Activated T-cell treated with anti-CD3 and anti-CD28 coated beads, Interleukin-2, amount 50 U/mL, for 24 hours (primary cell): ENCODE results near the gene C21orf91.
A peak's percentile ranks its signal among the peaks of the same experiment; 100 is the strongest.

Experiments used
- DNase-seq: peaks from one replicate; pipeline ENCODE4 v3.0.0-alpha.2; 2020
- H3K27ac Mint-ChIP-seq: 2 replicates; pipeline ENCODE4 v1.8.0; 2020; ENCODE audit warnings: mild to moderate bottlenecking, mixed read lengths
- H3K27me3 Mint-ChIP-seq: 2 replicates; pipeline ENCODE4 v1.8.0; 2020; ENCODE audit warnings: mixed read lengths
- H3K36me3 Mint-ChIP-seq: 2 replicates; pipeline ENCODE4 v1.8.0; 2020; ENCODE audit warnings: low read depth, mixed read lengths
- H3K4me1 Mint-ChIP-seq: 2 replicates; pipeline ENCODE4 v1.8.0; 2020; ENCODE audit warnings: low read depth, mixed read lengths
- H3K4me3 Mint-ChIP-seq: 2 replicates; pipeline ENCODE4 v1.8.0; 2020; ENCODE audit warnings: mild to moderate bottlenecking, moderate library complexity, mixed read lengths
- H3K9me3 Mint-ChIP-seq: 2 replicates; pipeline ENCODE4 v1.8.0; 2020; ENCODE audit warnings: mixed read lengths

The C21orf91 gene

GRCh38 chr21:17789656-17790055 is 29.5 kb downstream of the C21orf91 start:
- DNase-seq: no peak
- Mint-ChIP-seq H3K4me1 (peaks cover 91% of the 10 kb centered on the region), H3K27me3 (no peaks in the 10 kb centered on the region), H3K4me3 (peak overlapping the region; percentile 44), H3K36me3 (peaks cover 77% of the 10 kb centered on the region), H3K27ac (peak overlapping the region; percentile 81), H3K9me3 (peaks cover 3% of the 10 kb centered on the region)

DNA sequence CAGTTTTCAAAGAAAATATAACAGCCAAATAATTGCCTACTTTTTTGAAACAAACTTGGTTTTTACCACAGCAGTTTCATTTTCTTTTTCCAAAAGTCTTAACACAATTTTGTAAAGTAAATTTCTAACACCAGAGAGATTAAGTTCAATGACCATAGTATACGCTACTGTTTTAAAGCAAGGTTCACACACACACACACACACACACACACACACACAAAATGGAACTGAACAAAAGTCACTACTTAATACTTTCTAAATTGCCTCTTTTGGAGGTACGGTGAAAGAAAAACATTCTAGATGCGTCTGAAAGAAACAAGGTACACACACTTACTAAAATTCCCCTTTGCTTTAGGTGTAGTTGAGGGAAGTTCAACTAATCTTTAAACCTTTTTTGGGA is 30.1 kb downstream of the C21orf91 start:
- DNase-seq: no peak
- no peaks in the 10 kb centered on the region for H3K27me3 Mint-ChIP-seq
- H3K4me1 Mint-ChIP-seq: peaks cover 92% of the 10 kb centered on the region
- peak overlapping the region; percentile 81 for H3K27ac Mint-ChIP-seq
- peaks cover 71% of the 10 kb centered on the region for H3K36me3 Mint-ChIP-seq
- peaks cover 3% of the 10 kb centered on the region for H3K9me3 Mint-ChIP-seq
- H3K4me3 Mint-ChIP-seq: peak overlapping the region; percentile 57

DNA sequence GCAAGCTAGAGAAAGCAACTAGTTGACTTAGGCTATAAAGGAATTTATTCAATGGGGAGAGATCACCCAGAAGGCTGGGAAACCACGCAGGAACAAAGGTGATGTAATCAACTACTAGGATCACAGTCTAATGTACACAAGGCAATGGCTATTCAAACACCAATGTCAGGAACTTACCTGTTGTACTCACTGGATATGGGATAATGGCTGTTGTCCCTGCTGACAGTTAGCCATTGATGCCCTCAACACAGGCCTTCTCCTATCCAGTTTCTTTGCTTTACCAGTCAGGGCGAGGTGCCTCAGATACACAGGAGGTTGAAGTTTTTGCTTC is 32.3 kb downstream of the C21orf91 start:
- Mint-ChIP-seq H3K4me3 (peak overlapping the region; percentile 35), H3K4me1 (peaks cover 96% of the 10 kb centered on the region), H3K27ac (peak overlapping the region; percentile 95), H3K9me3 (peaks cover 3% of the 10 kb centered on the region), H3K27me3 (no peaks in the 10 kb centered on the region), H3K36me3 (peaks cover 66% of the 10 kb centered on the region)
- no peak for DNase-seq

DNA sequence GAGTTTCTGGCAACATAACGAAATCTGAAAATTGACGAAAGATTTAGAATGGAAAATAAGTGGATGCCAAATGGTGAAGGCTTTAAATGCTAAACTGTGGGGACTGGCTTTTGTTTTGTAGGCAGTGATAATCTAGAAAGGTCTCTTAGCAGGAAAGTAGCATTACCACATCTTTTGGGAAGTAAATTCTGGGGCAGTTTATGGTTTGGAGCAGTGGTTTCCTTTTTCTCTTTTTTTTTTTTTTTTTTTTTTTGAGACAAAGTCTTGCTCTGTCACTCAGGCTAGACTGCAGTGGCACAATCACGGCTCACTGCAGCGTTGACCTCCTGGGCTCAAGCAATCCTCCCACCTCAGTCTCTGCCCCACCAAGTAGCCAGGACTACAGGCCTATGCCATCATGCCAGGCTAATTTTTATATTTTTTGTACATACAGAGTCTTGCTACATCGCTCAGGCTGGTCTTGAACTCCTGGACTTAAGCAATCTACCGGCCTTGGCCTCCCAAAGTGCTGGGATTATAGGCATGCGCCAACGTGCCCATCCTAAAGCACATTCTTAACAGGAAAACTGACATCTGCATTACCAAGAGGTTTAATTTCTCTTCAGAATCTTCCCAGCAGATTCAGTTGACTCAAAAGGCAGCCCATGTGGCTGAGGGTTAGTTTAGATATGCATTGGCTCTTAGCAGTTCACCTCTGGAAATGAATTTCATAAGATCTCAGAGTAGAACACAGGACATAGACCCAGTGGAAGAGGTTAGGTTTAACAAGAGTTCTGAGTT is 32.9 kb downstream of the C21orf91 start:
- H3K9me3 Mint-ChIP-seq: peaks cover 3% of the 10 kb centered on the region
- peaks cover 62% of the 10 kb centered on the region for H3K36me3 Mint-ChIP-seq
- peak overlapping the region; percentile 95 for H3K27ac Mint-ChIP-seq
- no peaks in the 10 kb centered on the region for H3K27me3 Mint-ChIP-seq
- DNase-seq: no peak
- H3K4me1 Mint-ChIP-seq: peaks cover 96% of the 10 kb centered on the region
- H3K4me3 Mint-ChIP-seq: peak overlapping the region; percentile 13

GRCh38 chr21:17785403-17785788 is 33.8 kb downstream of the C21orf91 start:
- Mint-ChIP-seq H3K4me1 (peaks cover 96% of the 10 kb centered on the region), H3K4me3 (peak overlapping the region; percentile 71), H3K27ac (peak overlapping the region; percentile 95), H3K27me3 (no peaks in the 10 kb centered on the region), H3K9me3 (peaks cover 3% of the 10 kb centered on the region), H3K36me3 (peaks cover 53% of the 10 kb centered on the region)
- DNase-seq: no peak

DNA sequence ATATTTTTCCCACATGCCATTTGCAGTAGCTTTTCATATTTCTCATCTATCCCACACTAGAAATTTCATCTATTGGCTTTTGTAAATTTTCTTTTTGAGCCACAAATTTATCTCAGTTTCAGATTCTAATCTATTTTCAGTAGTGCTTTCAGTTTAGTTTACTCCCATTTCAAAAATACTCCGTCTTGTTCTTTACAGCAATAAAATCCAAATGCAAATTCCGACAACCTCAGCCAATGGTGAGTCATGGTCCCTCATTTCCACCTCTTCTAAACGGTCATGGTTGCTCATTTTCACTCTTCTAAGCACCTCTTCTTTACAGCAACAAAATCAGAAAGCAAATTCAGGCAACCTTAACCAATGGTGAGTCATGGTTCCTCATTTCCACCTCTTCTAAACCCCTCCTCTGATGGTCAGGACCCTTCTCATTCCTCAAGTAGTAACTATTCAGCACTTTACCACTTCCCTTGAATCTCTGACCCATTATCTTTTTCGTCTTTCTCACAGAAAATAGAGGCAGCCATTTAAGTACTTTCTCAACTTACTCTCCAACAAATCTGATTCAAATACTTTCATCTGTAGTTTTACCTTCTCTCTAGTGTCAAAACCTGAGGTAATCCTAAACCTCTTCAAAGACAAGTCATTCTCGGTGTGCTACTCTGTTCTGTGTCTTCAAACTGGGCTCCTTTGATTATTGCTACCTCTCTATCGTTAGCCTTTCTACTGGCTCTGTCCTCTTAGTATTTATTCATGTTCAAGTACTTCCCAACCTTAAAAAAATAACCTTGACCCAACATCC is 34.4 kb downstream of the C21orf91 start:
- H3K9me3 Mint-ChIP-seq: peaks cover 3% of the 10 kb centered on the region
- H3K4me1 Mint-ChIP-seq: peaks cover 98% of the 10 kb centered on the region
- peak overlapping the region; percentile 71 for H3K4me3 Mint-ChIP-seq
- DNase-seq: no peak
- H3K27ac Mint-ChIP-seq: peak overlapping the region; percentile 95
- no peaks in the 10 kb centered on the region for H3K27me3 Mint-ChIP-seq
- peaks cover 53% of the 10 kb centered on the region for H3K36me3 Mint-ChIP-seq

GRCh38 chr21:17784180-17784598 is 35.0 kb downstream of the C21orf91 start:
- Mint-ChIP-seq H3K27ac (peak overlapping the region; percentile 95), H3K9me3 (peaks cover 3% of the 10 kb centered on the region), H3K36me3 (peaks cover 53% of the 10 kb centered on the region), H3K4me1 (peaks cover 98% of the 10 kb centered on the region), H3K27me3 (no peaks in the 10 kb centered on the region), H3K4me3 (peak overlapping the region; percentile 71)
- no peak for DNase-seq

- no peak for DNase-seq
- Mint-ChIP-seq H3K27ac (peak overlapping the region; percentile 95), H3K4me3 (peak overlapping the region; percentile 71), H3K9me3 (peaks cover 3% of the 10 kb centered on the region), H3K4me1 (peaks cover 99% of the 10 kb centered on the region), H3K36me3 (peaks cover 52% of the 10 kb centered on the region), H3K27me3 (no peaks in the 10 kb centered on the region)
These were observed 35.5 kb downstream of the C21orf91 start for GRCh38 chr21:17783481-17784179.

GRCh38 chr21:17783003-17783402 is 36.2 kb downstream of the C21orf91 start:
- H3K9me3 Mint-ChIP-seq: peaks cover 3% of the 10 kb centered on the region
- peak overlapping the region; percentile 95 for H3K27ac Mint-ChIP-seq
- H3K4me1 Mint-ChIP-seq: peaks cover 93% of the 10 kb centered on the region
- H3K27me3 Mint-ChIP-seq: no peaks in the 10 kb centered on the region
- DNase-seq: no peak
- H3K36me3 Mint-ChIP-seq: peaks cover 46% of the 10 kb centered on the region
- H3K4me3 Mint-ChIP-seq: peak overlapping the region; percentile 71

- Mint-ChIP-seq H3K27me3 (no peaks in the 10 kb centered on the region), H3K9me3 (peaks cover 3% of the 10 kb centered on the region), H3K4me1 (peaks cover 92% of the 10 kb centered on the region), H3K36me3 (peaks cover 37% of the 10 kb centered on the region), H3K27ac (peak overlapping the region; percentile 81), H3K4me3 (peak overlapping the region; percentile 12)
- no peak for DNase-seq
These were observed 37.1 kb downstream of the C21orf91 start for GRCh38 chr21:17782051-17782450.

- peaks cover 32% of the 10 kb centered on the region for H3K36me3 Mint-ChIP-seq
- H3K9me3 Mint-ChIP-seq: peaks cover 3% of the 10 kb centered on the region
- H3K4me1 Mint-ChIP-seq: peaks cover 91% of the 10 kb centered on the region
- no peak for DNase-seq
- H3K27ac Mint-ChIP-seq: peak overlapping the region; percentile 81
- peak overlapping the region; percentile 12 for H3K4me3 Mint-ChIP-seq
- H3K27me3 Mint-ChIP-seq: no peaks in the 10 kb centered on the region
These were observed 37.6 kb downstream of the C21orf91 start for GRCh38 chr21:17781524-17781923.

- H3K4me1 Mint-ChIP-seq: peaks cover 91% of the 10 kb centered on the region
These were observed 38.6 kb downstream of the C21orf91 start for GRCh38 chr21:17780539-17780938.

DNA sequence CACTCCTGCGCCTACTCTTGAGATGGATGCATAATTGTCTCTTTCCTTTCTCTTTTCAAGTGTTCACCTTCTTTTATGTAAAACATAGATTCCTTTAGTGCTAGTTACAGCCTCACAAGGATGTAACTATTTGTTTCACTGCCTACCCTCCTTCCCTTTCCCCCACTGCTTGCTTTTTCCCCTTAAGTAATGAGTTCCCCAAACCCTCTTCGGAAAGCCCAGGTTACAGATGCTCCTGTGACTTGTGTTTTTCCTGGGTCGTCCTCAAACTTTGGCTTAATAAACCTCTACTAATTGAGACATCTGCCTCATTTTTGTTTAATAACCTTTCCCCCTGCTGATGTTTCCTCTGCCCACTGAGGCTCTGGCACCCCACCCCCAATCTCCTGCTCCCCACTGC is 39.2 kb downstream of the C21orf91 start:
- peaks cover 16% of the 10 kb centered on the region for H3K36me3 Mint-ChIP-seq
- H3K9me3 Mint-ChIP-seq: no peaks in the 10 kb centered on the region
- peak overlapping the region; percentile 77 for H3K27ac Mint-ChIP-seq
- no peaks in the 10 kb centered on the region for H3K27me3 Mint-ChIP-seq
- no peak overlapping the region for H3K4me3 Mint-ChIP-seq
- DNase-seq: no peak
- peaks cover 91% of the 10 kb centered on the region for H3K4me1 Mint-ChIP-seq

More at GRCh38 chr21:17780539-17780938, 38.6 kb downstream of the C21orf91 start:
- H3K27me3 Mint-ChIP-seq: no peaks in the 10 kb centered on the region
- H3K4me3 Mint-ChIP-seq: peak overlapping the region; percentile 16
- DNase-seq: peak; percentile 50
- peaks cover 22% of the 10 kb centered on the region for H3K36me3 Mint-ChIP-seq
- H3K9me3 Mint-ChIP-seq: no peaks in the 10 kb centered on the region
- H3K27ac Mint-ChIP-seq: peak overlapping the region; percentile 77

DNA sequence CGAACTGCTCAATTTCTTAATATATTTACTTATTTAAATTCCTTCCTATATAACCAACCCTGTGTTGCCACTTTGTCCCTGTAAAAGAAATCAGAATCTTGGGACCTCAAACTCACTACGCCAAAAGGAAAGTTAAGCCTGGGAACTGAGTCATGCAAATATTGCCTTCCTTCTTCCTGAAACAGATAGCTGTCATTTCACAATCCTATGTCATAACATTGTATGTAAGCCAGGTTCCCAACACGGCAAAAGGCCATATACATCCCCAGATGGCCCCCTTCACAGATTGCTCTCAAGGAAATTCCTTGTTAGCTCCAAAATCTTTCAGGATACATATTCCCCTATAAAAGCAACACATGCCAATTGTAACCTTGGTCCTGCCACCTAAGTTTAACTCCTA is 39.7 kb downstream of the C21orf91 start:
- no peak overlapping the region for H3K4me3 Mint-ChIP-seq
- no peak overlapping the region for H3K27ac Mint-ChIP-seq
- H3K36me3 Mint-ChIP-seq: peaks cover 15% of the 10 kb centered on the region
- peaks cover 89% of the 10 kb centered on the region for H3K4me1 Mint-ChIP-seq
- H3K9me3 Mint-ChIP-seq: peaks cover under 1% of the 10 kb centered on the region
- DNase-seq: no peak
- H3K27me3 Mint-ChIP-seq: no peaks in the 10 kb centered on the region
